Caki2 (cell line): ENCODE data around the gene RUBCN. TPM values are rescaled to one million over a fixed set of nuclear protein-coding genes. Genes with fewer than 3 reads are reported as not detected.
"Not testable (repeated sequence)": the region's sequence is repeated elsewhere in the genome, so short reads cannot be mapped to it uniquely, and the experiment has no call there.

Experiments
- DNase-seq: peaks from one replicate; pipeline ENCODE4 v3.0.0-alpha.2; 2015; ENCODE audit warnings: low read depth
- in situ Hi-C: cut with HindIII; loops from 2 replicates; pipeline ENCODE4 v1.10.0; 2016; ENCODE audit warnings: low sequenced_read_pairs, low pct_unique_long_range_greater_than_20kb, mixed read lengths
- total RNA-seq: library from RNA; depleted of rRNA; stranded (reverse); fragments of >200 nt; shearing (Covaris generic); gene quantifications from 2 replicates; pipeline ENCODE4 v1.2.3, GENCODE V29; 2014; ENCODE audit warnings: low replicate concordance

Gene RUBCN
- total RNA-seq, 1 experiment from 2014 or later, result 7.9 TPM

DNA sequence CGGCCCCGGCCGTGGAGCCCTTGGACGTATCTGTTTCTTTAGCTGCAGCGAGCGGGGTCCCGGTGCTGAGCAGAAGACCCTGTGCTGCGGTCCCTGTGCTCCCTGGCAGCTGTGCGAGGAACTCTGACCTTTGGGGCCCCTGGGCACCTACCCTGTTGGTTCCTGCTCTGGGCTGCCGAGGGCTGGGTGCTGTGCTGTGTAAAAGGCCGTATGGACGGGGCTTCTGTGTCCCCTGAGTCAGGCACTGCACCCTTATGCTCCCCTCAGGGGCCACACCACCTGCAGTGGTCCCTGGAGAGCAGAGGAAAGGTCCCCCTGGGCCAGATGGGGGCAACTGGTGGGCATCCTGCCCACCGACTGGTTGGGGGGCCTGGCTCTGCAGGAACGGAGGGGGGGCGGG is 71.2 kb downstream of the RUBCN start:
- DNase-seq, in situ Hi-C loops: not testable (repeated sequence)

DNA sequence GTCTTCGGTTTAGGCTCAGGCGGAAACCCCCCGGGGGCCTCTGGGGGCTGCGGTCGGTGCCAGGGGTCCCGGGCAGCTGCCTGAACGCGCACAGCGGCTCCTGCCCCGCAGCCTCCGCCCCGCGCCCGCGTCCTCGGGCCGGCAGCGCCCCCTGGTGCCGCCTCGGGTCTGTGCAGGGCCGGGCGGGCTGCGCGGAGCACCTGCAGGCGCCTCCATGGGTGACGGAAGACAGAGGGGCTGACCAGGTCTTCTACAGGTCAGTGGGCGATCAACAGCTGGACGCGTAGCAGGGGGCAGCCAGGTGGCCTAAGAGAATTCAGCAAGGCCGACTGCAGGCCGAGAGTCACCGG is 71.6 kb downstream of the RUBCN start:
- DNase-seq, in situ Hi-C loops: not testable (repeated sequence)

DNA sequence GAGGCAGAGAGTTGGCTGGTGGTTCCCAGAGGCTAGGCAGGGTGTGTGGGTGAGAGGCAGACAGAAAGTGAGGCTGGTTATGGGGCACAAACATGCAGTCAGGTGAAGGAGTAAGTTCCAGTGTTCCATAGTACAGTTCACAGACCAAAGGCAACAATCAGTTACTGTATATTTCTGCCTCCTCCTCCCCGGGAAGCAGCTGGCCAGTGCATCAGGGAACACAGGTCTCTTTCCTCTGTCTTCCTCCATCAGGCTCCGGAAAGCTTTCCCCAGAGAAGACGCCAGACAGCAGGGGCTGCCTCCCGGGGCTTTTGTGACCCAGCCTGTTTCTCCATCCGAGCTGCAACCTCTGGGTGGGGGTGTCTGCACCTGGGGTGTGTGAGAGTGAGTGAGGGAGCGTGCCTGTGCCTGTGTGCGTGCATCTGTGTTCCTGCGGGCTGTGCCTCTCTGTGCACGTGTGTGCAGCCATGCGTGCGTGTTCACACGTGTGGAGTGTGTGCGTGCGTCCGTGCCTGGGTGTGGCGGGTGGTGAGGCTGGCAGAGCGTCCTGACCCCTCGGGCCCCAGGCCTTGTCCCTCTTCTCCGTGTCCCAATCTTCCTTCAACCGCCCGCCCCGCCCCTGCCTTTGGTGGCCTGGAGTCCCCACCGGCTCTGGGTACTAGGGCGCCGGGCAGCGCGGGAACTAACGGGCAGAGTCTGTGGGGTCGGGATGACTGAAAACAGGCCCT is 72.1 kb downstream of the RUBCN start:
- DNase-seq, result peak; percentile 12
- in situ Hi-C loops, result not testable (repeated sequence)

DNA sequence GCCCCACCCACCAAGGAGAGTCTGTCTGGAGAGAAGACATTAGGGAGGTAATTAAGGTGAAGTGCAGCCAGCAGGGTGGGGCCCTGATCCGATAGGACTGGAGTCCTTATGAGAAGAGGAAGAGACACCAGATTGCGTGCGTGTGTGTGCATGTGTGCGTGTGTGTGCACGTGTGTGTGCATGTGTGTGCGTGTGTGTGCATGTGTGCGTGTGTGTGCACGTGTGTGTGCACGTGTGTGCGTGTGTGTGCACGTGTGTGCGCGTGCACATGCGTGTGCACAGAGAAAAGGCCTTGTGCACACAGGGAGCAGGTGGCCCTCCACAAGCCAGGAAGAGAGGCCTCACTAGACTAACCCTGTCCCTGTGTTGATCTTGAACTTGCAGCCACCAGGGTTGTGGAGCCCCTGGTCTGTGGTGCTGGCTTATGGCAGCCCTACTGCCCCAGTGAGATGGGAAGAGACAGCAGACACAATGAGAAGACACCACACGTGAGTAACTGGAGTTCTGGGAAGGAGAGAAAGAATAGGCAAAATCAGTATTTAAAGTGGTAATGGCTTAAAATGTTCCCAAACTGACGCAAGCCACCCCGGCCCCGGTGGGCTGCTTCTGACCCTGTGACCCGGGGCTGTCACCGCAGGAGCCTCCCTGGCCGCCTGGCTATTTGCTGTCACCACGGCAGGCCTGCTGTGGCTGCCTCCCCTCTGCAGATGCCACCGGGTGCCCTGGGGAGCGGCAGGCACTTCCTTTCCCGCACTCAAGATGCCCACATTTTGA is 73.2 kb downstream of the RUBCN start:
- in situ Hi-C loops, DNase-seq: not testable (repeated sequence)

DNA sequence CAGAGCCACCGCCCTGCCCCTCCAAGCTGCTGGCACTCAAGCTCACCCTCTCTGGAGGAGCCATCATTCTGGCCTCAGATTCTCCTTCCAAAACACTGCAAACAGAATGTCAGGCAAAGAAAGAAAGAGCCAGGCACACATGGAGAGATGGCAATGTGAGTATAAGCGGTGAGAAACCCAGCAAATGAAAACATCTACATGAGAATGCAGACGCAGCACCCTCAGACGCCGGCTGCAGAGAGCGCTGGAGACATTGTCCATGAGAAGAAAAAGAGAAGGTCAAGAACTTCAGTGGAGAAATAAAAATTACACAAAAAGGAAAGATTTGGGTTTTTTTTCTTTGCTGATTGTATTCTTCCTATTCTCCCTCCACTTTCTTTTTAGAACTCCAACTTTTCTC is 74.4 kb downstream of the RUBCN start:
- DNase-seq, in situ Hi-C loops: not testable (repeated sequence)

DNA sequence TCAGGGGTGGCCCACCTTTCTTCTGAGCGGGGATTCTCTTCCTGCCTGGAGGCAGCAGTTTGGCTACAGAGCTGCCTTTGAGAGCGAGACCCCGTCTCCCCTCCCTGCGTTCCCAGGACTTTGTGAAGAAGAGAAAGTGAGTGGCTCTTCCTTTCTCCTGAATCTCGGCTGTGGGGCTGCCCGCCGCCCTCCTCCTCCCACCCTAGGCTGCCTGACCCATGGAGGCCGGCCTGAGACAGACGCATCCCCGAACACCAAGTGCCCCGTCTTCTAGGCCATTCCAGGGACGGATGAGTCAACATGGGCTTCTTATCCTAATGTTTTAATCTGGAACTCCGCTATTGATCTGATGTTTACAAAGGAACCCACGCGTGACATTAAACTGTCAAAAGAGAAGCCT is 74.8 kb downstream of the RUBCN start:
- DNase-seq, in situ Hi-C loops: not testable (repeated sequence)

DNA sequence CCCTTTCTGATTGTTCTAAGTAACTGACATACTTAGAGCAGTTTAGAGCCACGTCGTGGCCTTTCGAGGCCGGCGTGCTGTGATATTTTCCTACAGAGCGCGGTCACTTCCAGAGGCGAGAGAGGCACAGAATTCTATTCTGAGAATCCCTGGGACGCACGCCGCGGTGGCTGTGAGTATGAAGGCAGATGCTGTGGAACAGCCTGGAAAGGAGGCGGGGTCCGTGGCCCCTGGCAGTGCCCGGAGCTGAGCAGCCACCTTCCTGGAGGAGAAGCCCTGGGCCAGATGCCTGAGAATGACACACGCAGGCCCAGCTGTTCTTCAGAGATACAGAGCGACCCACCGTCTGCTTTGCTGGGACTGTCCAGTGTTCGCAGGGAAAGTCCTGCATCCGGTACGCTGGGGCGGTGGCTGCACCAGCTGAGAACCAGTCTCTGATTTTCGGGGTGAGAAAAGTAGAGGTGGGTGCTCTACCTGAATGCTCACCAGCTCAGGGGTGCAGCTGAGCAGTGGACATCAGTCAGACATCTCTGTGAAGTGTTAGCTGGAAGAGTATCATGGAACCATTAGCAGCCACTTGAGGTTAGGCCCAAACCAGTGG is 75.4 kb downstream of the RUBCN start:
- DNase-seq, in situ Hi-C loops: not testable (repeated sequence)

DNA sequence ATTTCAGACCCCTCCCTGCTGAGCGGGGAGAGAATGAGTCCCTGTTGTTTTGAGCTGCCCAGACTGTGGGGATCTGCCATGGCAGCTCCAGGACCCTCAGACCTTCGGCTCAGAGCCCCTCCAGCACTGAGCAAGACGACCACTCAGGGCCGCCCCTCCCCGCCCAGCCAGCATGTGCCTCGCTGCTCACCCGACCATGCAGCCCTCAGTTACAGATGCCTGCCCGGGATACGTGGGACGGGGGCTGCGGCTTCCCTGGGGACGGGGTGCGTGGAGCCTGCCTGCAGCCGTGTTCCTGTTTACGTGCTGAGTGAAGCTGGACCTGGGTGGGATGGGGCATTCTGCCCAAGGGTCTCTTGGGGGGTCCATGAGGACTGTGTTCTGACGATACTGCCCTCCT is 77.0 kb downstream of the RUBCN start:
- in situ Hi-C loops, DNase-seq: not testable (repeated sequence)

DNA sequence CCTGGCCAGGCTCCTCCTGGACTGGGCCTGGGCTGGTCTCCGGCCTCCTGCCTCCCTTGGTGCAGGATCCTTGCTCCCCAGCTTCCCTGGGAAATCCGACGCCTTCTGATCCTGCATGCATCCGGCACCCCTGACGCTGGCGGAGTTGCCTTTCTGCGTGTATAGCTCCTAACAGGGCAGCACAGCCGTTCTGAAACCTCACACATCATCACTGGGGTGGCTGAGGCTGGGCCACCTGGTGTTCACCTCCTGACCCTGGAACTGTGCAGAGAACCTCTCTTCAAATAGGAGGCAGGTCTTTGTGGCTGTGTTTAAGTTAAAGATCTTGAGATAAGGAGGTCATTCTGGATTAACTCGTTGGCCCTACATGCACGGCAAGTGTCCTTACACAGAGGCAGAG is 77.6 kb downstream of the RUBCN start:
- DNase-seq, in situ Hi-C loops: not testable (repeated sequence)

DNA sequence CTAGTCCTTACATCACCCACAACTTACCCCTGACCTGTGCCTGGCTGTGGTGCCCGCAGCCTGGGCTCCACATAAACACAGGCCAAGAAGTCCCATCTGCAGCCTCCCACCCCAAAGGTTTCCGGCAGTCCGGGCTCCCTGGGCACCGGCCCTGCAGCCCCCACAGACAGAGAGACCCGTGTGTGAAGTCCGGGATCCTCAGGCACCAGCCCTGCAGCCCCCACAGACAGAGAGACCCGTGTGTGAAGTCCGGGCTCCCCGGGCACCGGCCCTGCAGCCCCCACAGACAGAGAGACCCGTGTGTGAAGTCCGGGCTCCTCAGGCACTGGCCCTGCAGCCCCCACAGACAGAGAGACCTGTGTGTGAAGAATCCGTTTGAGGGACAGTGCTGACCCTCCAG is 78.0 kb downstream of the RUBCN start:
- DNase-seq, in situ Hi-C loops: not testable (repeated sequence)

DNA sequence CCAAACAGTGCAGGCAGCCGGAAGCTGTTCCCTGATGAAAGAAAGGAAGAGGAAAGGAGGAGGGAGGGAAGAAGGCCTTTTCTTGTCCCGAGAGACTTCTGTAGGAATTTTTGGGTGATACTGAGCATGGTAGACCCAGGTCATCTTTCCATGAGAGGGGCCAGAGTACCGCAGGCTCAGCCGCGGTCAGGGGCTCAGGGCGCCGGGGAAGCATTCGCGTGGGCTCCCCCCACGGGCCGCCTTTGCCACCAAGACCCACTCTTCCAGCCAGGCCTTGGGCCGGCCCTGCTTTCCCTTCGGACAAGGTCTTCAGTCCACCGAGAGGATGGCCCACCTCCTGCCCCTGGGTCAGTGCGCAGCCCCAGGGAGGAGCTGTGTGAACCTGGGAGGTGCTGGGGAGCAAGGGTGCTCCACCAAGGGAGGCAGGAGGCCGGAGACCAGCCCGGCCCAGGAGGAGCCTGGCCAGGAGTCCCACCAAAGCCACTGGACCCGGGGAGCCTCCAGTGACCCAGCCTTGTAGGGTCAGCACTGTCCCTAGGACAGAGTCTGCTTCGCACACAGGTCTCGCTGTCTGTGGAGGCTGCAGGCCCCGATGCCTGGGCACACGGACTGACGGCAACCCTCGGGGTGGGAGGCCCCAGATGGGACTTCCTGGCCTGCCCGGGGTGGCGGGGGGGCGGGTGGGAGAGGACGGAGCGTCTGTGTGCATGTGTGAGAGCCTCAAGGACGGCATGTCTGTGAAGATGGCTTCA is 79.0 kb downstream of the RUBCN start:
- DNase-seq, in situ Hi-C loops: not testable (repeated sequence)

DNA sequence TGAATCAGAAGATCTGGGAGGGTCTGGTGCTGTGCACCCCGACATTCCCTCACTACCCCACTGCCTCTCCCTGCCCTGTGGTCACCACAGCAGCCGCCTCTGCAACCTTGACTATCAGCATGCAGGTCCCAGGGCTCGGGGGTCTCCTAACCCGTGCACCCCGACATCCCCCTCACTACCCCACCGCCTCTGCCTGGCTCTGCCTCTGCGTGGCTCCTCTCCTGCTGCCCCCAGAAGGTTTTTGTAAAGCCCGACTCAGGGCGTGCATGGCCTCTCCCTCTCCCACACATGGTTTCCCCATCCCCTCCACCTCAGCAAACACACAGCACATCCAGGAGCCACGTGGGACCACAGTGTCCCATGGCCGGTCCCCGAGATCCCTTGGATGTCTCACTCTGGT is 79.7 kb downstream of the RUBCN start:
- DNase-seq, in situ Hi-C loops: not testable (repeated sequence)

DNA sequence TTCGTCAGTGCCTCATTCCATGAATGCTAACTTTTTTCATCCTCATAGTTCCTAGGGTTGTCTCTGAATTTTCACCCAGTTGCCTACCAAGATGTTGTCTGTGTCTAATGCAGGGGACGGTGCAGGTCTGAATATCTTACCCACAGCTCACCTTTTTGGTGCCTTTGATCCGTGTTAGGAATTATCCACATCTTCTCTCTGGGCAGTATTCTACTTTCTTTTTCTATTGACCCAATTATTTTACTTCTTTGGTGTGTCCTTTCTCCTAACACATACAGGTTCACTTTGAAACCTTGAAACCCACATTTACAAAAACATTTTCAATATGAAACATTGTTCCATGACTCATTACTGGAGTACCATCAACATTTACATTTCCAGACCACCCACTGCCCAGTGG is 80.6 kb downstream of the RUBCN start:
- DNase-seq, in situ Hi-C loops: not testable (repeated sequence)

DNA sequence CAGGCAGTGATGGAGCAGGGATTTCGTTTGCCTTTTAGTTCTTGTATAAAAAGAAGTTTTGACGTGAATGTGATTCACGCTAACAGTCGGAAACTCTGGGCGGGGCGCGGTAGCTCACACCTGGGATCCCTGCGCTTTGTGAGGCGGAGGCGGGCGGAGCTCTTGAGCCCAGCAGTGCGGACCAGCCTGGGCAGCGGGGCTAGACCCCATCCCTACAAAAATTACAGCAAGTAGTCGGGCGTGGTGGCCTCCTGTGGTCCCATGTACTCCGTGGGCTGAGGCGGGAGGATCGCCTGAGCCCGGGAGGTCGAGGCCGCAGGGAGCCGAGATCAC is 81.7 kb downstream of the RUBCN start:
- DNase-seq, in situ Hi-C loops: not testable (repeated sequence)

DNA sequence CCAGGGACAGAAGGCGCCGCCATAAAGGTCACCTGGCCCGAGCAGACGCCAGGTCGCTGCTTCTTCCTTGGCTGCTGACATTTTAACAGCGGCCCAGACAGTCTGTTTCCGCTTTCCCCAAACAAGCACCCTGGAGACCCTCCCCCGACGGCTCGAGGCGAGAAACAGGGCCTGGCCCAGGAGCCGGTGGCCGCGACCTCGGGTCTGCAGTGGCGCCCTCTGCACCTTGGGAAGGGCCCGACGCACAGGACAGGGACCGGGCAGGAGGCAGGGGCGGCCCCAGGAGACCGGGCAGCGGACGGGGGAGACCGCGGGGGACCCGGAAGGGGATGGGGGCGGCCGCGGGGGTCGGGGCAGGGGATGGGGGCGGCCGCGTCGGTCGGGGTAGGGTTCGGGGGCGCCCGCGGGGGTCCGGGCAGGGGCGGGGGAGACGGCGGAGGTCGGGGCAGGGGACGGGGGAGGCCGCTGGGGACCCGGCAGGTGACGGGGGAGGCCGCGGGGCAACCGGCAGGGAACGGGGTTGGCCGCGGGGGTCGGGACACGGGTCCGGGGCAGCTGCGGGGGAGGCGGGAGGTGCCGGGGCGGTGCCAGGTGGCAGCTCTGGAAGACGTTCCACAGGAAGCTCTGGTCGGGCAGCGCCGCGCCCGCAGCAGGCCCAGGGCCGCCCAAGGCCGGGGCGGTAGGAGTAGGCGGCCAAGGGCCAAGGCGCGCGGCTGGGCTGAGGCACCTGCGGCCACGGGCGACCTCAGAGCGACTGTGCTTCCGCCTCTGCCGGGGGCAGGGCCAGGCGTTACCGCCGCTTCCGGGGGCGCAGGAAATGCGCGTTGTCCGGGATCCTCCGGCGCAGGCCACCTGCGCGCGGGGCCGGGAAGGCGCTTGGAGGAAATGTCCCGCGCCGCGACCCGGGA is 82.4 kb downstream of the RUBCN start:
- in situ Hi-C loops, result not testable (repeated sequence)
- DNase-seq, result peak; percentile 8

DNA sequence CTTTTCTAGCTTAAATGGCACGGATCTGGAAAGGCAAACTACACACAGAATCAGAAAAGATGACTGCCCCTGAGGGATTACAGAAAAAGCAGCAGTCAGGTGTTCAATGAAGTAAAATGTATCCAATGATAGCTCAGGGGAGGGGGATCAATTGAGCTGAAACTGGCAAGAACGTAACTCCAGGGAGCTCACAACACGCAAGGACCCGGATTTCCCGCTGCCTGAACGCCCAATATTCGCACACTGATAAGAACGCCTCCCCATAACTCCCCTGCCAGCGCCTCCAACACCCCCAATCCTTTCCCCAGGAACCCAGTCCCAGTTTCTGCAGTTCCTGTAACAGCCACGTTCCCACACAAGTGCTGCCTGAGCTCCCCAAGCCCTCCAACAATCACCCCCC is 83.8 kb downstream of the RUBCN start:
- in situ Hi-C loops, DNase-seq: not testable (repeated sequence)

DNA sequence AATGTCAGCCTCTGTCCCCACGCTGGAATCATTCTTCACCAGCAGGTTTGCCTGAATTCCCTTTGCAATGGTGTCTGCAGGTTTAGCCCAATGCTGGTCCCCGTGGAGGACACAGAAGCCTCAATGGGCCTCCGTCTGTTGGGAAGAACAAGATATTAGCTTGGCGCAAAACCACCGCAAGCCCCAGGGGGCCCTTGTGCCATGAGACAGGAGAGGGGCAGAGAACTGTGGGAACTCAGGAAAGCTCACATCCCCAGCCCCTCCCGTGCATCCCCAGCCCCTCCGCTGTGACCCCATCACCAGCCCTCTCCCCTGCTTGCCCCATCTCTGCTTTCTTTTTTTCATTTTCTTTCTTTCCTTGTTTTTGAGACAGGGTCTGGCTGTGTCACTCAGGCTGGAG is 89.1 kb downstream of the RUBCN start:
- in situ Hi-C loops, DNase-seq: not testable (repeated sequence)

DNA sequence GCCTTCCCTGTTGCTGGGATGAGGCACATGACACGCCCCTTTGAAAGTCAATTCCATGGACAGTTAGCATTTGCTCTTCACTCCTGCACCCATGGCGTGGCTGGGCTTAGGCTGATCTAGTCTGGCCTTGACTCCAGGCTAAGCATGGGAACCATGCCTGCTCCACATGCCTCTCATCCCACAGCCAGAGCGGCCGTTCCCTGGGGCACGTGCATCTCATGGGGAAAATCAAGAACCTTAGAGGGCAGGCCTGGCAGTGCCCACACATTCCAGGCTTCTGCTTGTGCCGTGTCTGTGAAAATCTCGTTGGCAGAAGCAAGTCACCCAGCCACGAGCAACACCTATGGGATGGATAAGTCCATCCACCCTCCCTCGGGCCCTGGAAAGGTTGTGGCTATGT is 89.5 kb downstream of the RUBCN start:
- in situ Hi-C loops, DNase-seq: not testable (repeated sequence)
